Activated CD8-positive, alpha-beta memory T cell treated with anti-CD3 and anti-CD28 coated beads for 1 hour (primary cell): ENCODE measurements around the gene RCAN1.

Source experiments
- DNase-seq, 2 donors: peaks; one replicate each; pipeline ENCODE4 v3.0.0-alpha.2; 2020; ENCODE audit warnings: low read depth in 1 of 2; ENCODE audit errors: extremely low read depth in 1 of 2

The RCAN1 gene

GRCh38 chr21:34602061-34602460, 12.9 kb downstream of the RCAN1 start:
- DNase-seq: no peak

GRCh38 chr21:34599534-34600101, 15.3 kb downstream of the RCAN1 start:
- no peak for DNase-seq

- DNase-seq: no peak
Measured at GRCh38 chr21:34598931-34599400, 15.9 kb downstream of the RCAN1 start.

GRCh38 chr21:34597406-34597805, 17.5 kb downstream of the RCAN1 start:
- no peak for DNase-seq

- no peak for DNase-seq
Measured at GRCh38 chr21:34596561-34597271, 18.2 kb downstream of the RCAN1 start.

- no peak for DNase-seq
Measured at GRCh38 chr21:34595457-34595856, 19.5 kb downstream of the RCAN1 start.

GRCh38 chr21:34594566-34595234, 20.2 kb downstream of the RCAN1 start:
- no peak for DNase-seq

- no peak for DNase-seq
Measured at GRCh38 chr21:34593954-34594531, 20.9 kb downstream of the RCAN1 start.

GRCh38 chr21:34593423-34593822, 21.5 kb downstream of the RCAN1 start:
- DNase-seq: no peak

GRCh38 chr21:34592120-34592955, 22.6 kb downstream of the RCAN1 start:
- DNase-seq: no peak

- no peak for DNase-seq
Measured at GRCh38 chr21:34590520-34590919, 24.4 kb downstream of the RCAN1 start.

GRCh38 chr21:34589511-34590282, 25.2 kb downstream of the RCAN1 start:
- DNase-seq: no peak

GRCh38 chr21:34583926-34584563, 30.9 kb downstream of the RCAN1 start:
- DNase-seq: no peak

- DNase-seq: no peak
Measured at GRCh38 chr21:34582506-34583150, 32.3 kb downstream of the RCAN1 start.

- no peak for DNase-seq
Measured at GRCh38 chr21:34580181-34580700, 34.7 kb downstream of the RCAN1 start.

GRCh38 chr21:34579411-34579810, 35.5 kb downstream of the RCAN1 start:
- no peak for DNase-seq

- DNase-seq: no peak
Measured at GRCh38 chr21:34576041-34576511, 38.8 kb downstream of the RCAN1 start.

GRCh38 chr21:34574601-34575529, 40.0 kb downstream of the RCAN1 start:
- DNase-seq: no peak
